Rectal smooth muscle tissue (tissue), 1 donor: ENCODE results near the gene RAE1.
A peak's percentile ranks its signal among the peaks of the same experiment; 100 is the strongest.
"Not testable (repeated sequence)": the region's sequence is repeated elsewhere in the genome, so short reads cannot be mapped to it uniquely, and the experiment has no call there.

ENCODE experiments used
- H3K27ac ChIP-seq: one replicate; pipeline ENCODE4 v1.7.0; 2013; ENCODE audit warnings: low read depth, low read length, inconsistent platforms
- H3K27me3 ChIP-seq: one replicate; pipeline ENCODE4 v1.7.0; 2013; ENCODE audit warnings: low read length; ENCODE audit not compliant: control insufficient read depth, insufficient read depth
- H3K36me3 ChIP-seq: one replicate; pipeline ENCODE4 v1.7.0; 2013; ENCODE audit warnings: low read length; ENCODE audit not compliant: control insufficient read depth, insufficient read depth
- H3K4me1 ChIP-seq: one replicate; pipeline ENCODE4 v1.7.0; 2013; ENCODE audit warnings: low read length; ENCODE audit not compliant: control insufficient read depth, insufficient read depth
- H3K4me3 ChIP-seq: one replicate; pipeline ENCODE4 v1.7.0; 2013; ENCODE audit warnings: low read length
- H3K9ac ChIP-seq: one replicate; pipeline ENCODE4 v1.7.0; 2013; ENCODE audit warnings: low read length

RAE1 gene

DNA sequence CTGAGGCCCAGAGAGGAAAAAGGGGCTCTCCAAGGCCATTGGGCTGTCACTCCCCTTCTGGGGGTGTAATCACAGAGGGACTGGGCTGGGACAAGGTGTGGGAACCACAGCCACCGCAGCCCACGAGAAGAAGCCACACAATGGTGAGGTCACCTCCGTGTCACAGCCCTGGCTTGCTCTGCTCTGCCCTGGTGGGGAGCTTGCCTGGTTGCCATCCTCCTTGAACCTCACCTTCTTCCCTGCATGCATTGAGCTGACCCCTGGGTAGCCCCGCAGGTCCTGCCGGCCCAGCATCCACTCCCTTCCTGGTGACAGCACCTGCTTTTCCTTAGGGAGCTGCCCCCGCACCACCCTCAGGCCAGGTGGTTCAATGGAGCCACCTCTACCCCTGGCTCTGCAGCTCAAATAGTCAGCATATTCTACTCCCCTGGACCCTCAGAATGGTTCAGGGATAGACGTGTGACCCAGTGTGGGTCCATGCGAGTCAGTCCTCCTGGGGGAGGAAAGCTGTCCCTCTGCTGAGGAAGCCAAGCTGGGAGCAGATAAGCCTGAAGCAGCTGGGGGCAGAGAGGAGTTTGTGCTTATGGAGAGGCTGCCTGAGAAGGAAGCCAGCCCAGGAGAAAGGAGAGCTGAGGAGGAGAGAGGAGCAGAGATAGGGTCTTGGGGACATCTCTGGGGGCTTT lies 61.4 kb downstream of the RAE1 start:
- Histone ChIP-seq H3K4me3 (no peak overlapping the region), H3K36me3 (peaks cover 11% of the 10 kb centered on the region), H3K27ac (peak overlapping the region; percentile 27), H3K9ac (no peak overlapping the region), H3K4me1 (peaks cover 19% of the 10 kb centered on the region), H3K27me3 (no peaks in the 10 kb centered on the region)

DNA sequence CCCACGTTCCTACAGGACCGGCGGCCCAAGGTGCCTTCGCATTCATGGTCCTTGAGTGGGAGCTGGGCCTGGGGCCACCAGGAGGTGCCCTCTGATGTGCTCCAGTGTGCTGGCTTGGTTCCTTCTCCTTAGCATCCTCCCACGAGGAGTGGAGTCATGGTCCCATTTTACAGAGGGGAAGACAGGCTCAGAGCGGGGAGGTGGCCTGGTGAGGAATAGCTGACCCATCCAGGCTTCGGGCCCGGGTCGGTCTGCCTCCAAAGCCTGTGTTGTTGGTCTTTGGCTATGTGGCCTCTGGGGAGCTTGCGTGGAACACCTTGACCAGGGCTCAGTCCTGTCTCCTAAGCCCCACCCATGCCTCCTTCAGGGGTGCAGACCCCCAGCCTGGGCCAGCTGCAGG lies 62.9 kb downstream of the RAE1 start:
- Histone ChIP-seq H3K36me3 (no peaks in the 10 kb centered on the region), H3K27ac (no peak overlapping the region), H3K4me1 (peaks cover 11% of the 10 kb centered on the region), H3K9ac (no peak overlapping the region), H3K4me3 (no peak overlapping the region), H3K27me3 (no peaks in the 10 kb centered on the region)

DNA sequence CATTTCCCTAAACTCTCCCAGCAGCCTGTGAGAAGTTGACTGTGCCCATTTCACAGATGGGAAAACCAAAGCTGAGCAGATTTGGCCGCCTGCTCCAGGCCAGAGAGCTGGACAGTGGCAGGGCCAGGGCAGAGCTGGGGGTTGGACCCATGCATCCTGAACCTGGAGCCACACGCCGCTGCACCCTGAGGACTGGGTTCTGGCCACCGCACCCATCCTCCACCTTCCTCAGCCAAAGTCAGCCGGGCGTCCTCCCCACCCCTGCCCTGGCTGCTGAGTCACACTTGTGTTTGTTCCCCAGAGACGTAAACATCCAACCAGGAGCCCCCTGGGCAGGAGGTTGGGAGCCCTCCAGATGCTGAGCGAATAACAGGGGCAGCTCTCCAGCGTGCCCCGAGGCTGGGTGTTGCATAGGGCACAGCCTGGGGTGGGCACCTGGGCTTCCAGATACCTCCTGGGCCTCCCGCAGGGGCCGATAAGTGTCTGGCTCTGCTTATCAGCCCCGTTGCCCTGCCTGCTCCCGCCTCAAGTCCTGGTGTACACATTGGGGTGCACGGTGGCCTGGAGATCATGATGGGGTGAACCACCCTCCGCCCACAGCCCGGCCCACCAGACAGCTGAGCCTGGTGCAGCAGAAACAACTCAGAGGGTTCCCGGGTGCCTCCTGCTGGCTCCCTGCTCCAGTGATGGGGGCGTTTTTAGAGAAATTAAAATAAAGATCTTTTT lies 64.0 kb downstream of the RAE1 start:
- Histone ChIP-seq H3K4me1 (peaks cover 3% of the 10 kb centered on the region), H3K36me3 (no peaks in the 10 kb centered on the region), H3K9ac (no peak overlapping the region), H3K27me3 (no peaks in the 10 kb centered on the region), H3K27ac (peak overlapping the region; percentile 51), H3K4me3 (no peak overlapping the region)

DNA sequence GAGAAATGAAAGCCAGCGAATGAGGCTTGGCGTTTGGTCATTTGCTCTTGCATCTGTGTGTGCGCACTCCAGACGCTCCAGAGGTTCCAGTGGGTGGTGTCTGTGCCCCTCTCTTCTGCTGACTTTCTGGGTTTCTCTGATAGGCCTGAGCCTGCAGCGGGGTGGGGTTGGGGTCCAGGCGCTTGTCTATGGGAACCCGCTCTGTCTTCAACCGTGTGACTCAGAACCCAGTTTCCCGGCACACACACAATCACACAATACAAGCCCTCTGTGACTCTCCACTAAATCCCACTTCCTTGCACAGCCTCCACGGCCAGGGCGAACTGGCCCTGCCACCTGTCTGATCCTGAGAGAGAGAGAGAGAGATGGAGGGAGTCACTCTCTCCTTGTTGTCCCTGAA lies 64.7 kb downstream of the RAE1 start:
- no peak overlapping the region for H3K4me3 ChIP-seq
- H3K4me1 ChIP-seq, result peaks cover 3% of the 10 kb centered on the region
- H3K9ac ChIP-seq, result no peak overlapping the region
- no peaks in the 10 kb centered on the region for H3K27me3 ChIP-seq
- peak overlapping the region; percentile 27 for H3K27ac ChIP-seq
- no peaks in the 10 kb centered on the region for H3K36me3 ChIP-seq

DNA sequence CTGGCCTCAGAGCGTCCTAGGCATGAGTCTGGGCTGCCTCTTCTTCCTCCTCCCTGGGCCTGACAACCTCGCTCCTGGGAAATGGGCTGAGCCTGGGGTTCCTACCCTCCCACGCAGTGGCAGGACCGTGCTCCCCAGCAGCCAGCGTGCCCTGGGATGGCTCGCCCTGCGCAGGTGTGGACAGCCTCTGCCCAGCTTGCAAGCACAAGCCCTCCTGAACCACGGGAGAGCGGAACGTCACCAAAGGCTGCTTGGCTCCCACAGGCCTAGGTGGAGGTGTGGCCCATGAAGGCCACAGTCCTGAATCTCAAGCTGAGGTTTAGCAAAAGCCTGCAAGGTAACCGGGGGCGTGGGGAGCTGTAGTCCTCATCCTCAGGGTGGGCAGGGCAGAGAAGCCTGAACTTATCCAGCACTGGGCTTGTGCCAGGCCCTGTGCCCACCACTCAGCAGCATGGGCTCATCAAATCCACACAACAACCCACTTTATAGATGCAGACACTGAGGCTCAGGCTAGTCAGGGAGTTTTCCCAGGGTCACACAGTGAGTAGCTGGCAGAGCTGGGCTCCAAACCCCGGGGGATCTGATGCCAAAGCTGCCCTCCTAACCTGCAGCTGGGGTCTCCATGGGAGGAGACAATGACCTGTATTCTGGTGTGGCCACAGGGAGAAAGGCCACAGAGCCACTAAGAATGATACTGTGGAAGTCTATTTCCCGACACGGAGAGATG lies 65.4 kb downstream of the RAE1 start:
- Histone ChIP-seq H3K4me1 (peaks cover 3% of the 10 kb centered on the region), H3K36me3 (no peaks in the 10 kb centered on the region), H3K27me3 (no peaks in the 10 kb centered on the region), H3K9ac (no peak overlapping the region), H3K27ac (no peak overlapping the region), H3K4me3 (no peak overlapping the region)

DNA sequence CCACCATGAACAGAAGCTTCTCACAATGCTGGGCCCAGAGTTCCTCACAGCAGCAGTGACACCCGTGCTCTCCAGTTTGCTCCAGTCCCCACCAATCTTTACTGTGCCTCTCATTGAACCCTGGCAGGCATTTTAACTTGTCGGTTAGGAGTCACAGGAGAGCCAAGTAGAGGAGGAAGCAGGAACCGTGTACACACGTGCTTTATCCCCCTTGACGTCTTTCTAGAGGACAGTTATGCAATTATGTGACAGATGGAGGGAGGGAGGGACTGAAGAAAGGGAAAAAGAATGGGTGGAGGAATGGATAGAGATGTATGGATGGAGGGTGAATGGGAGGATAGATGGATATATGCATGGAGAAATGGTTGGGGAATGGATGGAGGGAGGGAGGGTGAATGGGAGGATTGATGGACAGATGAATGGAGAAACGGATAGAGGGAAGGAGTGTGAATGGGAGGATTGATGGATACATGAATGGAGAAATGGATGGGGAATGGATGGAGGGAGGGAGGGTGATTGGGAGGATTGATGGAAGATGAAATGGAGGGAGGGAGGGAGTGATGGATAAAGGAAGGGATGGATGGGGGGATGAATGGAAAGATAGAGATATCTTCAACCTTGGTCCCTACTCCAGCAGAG lies 66.1 kb downstream of the RAE1 start:
- Histone ChIP-seq H3K36me3 (no peaks in the 10 kb centered on the region), H3K9ac (no peak overlapping the region), H3K27ac (no peak overlapping the region), H3K27me3 (no peaks in the 10 kb centered on the region), H3K4me3 (no peak overlapping the region), H3K4me1 (no peaks in the 10 kb centered on the region)

DNA sequence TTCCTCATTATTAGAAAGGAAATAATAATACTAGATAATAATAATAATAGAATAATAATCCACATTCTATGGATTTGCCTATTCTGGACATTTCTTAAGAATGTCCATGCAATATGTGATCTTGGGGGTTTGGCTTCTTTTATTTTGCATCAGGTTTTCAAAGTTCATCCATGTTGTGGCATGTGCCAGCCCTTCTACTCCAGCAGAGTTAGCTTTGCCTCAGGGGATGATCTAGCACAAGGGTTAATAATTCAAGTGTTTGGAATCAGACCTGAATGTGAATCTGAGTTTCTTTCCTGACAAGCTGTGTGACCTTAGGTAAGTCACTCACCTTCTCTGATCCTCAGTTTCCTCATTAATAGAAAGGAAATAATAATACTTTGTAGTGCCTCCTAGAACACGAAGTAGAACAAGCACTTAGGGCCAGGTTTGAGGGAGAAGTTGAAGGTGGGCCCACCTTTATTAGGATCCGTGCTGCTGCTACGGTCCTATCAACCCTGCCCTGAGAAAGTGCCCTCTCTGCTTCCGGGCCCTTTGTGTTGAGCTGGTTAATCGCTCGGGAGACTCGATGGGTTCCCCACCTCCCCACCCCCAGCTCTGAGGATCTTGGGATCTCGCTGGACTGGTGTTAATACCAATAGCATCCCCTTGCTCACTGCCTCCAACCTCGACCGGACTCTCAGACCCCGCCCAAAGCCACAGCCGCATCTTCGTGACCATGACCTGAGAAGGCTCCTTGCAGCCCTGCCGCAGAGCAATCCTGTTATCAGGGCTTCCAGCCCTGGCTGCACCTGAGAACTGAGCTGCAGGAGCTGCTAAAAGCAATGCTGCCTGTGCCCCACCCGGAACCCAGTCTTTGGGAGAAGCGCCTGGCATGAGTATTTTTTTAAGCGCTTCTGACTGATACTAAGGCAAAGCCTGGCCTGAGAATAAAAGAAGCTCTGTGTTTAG lies 67.0 kb downstream of the RAE1 start:
- H3K4me1 ChIP-seq, result peaks cover 5% of the 10 kb centered on the region
- no peak overlapping the region for H3K9ac ChIP-seq
- no peaks in the 10 kb centered on the region for H3K27me3 ChIP-seq
- no peak overlapping the region for H3K27ac ChIP-seq
- no peaks in the 10 kb centered on the region for H3K36me3 ChIP-seq
- no peak overlapping the region for H3K4me3 ChIP-seq

DNA sequence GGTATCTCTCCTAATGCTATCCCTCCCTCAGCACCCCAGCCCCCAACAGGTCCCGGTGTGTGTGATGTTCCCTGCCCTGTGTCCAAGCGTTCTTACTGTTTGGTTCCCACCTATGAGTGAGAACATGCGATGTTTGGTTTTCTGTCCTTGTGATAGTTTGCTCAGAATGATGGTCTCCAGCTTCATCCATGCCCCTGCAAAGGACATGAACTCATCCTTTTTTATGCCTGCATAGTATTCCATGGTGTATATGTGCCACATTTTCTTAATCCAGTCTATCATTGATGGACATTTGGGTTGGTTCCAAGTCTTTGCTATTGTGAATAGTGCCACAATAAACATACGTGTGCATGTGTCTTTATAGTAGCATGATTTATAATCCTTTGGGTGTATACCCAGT lies 68.4 kb downstream of the RAE1 start:
- H3K36me3 ChIP-seq, H3K27me3 ChIP-seq, H3K27ac ChIP-seq, H3K9ac ChIP-seq, H3K4me1 ChIP-seq, H3K4me3 ChIP-seq: not testable (repeated sequence)

DNA sequence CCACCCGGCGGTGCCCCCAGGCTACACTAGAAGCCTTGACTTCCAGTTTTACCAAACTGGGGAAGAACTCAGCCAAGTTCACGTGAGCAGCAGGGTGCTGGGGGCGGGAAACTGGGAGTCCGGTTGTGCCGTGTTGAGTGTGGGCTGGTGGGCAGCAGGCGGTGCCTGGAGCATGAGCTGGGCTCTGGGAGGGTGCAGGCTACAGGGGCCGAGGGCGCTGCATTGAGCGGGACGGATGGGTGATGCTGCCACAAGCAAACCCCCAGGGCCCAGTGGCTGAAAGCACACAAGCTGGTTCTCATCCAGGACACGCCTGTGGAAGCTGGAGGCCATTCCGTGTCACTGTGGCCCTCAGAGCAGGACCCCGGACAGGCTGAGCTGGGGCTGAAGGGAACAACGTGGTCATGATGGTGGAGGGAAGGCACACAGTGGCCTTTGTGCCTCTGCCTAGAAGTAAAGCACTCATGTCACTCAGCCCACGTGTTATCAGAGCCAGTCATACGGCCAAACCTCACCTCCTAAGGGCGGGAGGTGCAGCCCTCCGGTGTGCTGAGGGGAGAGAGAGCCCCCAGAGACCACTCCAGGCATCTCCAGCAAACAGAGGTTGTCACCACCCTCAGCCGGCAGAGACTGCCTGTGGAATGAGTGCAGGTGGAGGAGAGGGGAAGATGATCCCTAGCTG lies 69.7 kb downstream of the RAE1 start:
- Histone ChIP-seq H3K27ac (no peak overlapping the region), H3K27me3 (no peaks in the 10 kb centered on the region), H3K4me1 (peaks cover 5% of the 10 kb centered on the region), H3K4me3 (no peak overlapping the region), H3K36me3 (no peaks in the 10 kb centered on the region), H3K9ac (no peak overlapping the region)

DNA sequence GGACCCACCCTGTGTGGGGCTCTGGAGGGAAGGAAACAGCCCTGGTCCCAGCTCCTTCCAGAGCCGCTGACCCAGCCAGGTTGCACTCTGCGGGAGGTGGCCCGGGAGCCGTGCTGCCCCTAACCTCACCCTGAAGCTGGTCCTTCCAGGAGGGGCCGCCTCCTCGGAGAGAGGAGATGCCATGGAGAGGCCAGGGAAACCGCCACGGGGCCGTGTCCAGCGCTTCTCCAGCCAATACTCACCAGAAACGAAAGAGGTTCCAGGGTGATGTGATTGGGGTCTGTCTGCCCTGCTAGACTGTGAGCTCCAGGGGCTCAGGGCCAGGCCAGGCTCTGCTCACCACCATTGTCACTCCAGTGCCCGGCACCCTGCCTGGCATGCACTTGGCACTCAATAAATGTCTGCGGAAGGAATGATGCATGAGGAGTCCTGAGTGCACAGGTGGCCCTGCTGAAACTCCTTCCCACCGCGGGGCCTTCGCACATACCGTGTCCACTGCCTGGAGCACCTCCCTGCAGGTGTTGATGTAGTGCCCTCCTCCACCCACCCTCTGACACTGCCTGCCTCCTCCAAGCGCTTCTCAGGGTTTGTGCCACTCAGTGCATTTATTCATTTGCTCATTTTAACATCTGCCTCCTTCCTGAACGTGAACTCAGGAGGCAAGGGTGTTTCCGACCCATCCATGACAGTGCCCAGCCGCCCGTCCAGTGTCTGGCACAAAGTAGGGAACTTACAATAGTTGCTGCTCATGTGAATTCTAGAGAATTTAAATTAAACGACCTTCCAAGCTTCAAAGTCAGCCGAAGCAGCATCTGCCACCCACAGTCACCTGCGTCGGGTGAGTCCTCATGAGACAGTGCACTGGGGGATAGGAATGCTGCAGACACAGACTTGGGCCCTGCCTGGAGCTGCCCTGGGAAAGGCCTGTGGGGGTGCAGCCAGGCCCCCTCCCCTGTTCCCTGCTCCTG lies 70.5 kb downstream of the RAE1 start:
- Histone ChIP-seq H3K9ac (no peak overlapping the region), H3K4me3 (no peak overlapping the region), H3K27me3 (no peaks in the 10 kb centered on the region), H3K4me1 (peaks cover 5% of the 10 kb centered on the region), H3K36me3 (no peaks in the 10 kb centered on the region), H3K27ac (no peak overlapping the region)
